Measurements from ENCODE around the gene RMP24.

DNA sequence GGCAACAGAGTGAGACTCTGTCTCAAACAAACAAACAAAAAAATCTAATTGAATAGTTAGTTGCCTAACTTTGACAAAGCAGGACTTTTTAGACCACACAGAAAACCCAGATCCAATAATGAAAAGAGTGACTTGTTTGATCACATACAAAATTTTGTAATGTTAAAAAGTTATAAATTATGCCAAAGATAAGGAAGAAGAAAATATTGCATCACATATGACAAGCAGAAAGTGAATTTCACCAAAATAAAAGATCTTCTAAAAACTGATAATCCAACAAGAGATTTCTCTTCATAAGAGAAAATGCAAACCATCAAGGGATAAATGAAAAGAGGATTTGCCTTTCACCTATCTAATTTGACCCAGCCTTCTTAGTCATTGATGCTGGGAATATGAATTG lies 2.8 kb upstream of the RMP24 start:
- TF ChIP-seq ESRRG (CRISPR knock-in tag; IDR thresholded peaks at IDR 0.05) (no peak), ZFP30 (CRISPR knock-in tag; IDR thresholded peaks at IDR 0.05) (no peak), ISL1 (CRISPR knock-in tag; IDR thresholded peaks at IDR 0.05) (no peak), ARNTL (CRISPR knock-in tag; IDR thresholded peaks at IDR 0.05; ENCODE audit: borderline replicate concordance, low read depth) (no peak), TCF4 (CRISPR knock-in tag; IDR thresholded peaks at IDR 0.05; ENCODE audit: borderline replicate concordance) (no peak), PPARA (CRISPR knock-in tag; IDR thresholded peaks at IDR 0.05; ENCODE audit: borderline replicate concordance) (no peak), ZFP3 (CRISPR knock-in tag; IDR thresholded peaks at IDR 0.05) (no peak), ZC3H10 (CRISPR knock-in tag; IDR thresholded peaks at IDR 0.05) (no peak)
- TF ChIP-seq, protein P1, sequence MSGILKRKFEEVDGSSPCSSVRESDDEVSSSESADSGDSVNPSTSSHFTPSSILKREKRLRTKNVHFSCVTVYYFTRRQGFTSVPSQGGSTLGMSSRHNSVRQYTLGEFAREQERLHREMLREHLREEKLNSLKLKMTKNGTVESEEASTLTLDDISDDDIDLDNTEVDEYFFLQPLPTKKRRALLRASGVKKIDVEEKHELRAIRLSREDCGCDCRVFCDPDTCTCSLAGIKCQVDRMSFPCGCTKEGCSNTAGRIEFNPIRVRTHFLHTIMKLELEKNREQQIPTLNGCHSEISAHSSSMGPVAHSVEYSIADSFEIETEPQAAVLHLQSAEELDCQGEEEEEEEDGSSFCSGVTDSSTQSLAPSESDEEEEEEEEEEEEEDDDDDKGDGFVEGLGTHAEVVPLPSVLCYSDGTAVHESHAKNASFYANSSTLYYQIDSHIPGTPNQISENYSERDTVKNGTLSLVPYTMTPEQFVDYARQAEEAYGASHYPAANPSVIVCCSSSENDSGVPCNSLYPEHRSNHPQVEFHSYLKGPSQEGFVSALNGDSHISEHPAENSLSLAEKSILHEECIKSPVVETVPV (CRISPR knock-in tag; IDR thresholded peaks at IDR 0.05): no peak
- TF ChIP-seq, protein P2, sequence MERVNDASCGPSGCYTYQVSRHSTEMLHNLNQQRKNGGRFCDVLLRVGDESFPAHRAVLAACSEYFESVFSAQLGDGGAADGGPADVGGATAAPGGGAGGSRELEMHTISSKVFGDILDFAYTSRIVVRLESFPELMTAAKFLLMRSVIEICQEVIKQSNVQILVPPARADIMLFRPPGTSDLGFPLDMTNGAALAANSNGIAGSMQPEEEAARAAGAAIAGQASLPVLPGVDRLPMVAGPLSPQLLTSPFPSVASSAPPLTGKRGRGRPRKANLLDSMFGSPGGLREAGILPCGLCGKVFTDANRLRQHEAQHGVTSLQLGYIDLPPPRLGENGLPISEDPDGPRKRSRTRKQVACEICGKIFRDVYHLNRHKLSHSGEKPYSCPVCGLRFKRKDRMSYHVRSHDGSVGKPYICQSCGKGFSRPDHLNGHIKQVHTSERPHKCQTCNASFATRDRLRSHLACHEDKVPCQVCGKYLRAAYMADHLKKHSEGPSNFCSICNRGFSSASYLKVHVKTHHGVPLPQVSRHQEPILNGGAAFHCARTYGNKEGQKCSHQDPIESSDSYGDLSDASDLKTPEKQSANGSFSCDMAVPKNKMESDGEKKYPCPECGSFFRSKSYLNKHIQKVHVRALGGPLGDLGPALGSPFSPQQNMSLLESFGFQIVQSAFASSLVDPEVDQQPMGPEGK (CRISPR knock-in tag; IDR thresholded peaks at IDR 0.05; ENCODE audit: borderline replicate concordance): no peak
